EH (cell line): ENCODE data around the gene C1QC.
"Not testable (repeated sequence)": the region's sequence is repeated elsewhere in the genome, so short reads cannot be mapped to it uniquely, and the experiment has no call there.

Experiments used
- DNase-seq: peaks from one replicate; pipeline ENCODE4 v3.0.0-alpha.2; 2015; ENCODE audit warnings: low read depth

C1QC gene

DNA sequence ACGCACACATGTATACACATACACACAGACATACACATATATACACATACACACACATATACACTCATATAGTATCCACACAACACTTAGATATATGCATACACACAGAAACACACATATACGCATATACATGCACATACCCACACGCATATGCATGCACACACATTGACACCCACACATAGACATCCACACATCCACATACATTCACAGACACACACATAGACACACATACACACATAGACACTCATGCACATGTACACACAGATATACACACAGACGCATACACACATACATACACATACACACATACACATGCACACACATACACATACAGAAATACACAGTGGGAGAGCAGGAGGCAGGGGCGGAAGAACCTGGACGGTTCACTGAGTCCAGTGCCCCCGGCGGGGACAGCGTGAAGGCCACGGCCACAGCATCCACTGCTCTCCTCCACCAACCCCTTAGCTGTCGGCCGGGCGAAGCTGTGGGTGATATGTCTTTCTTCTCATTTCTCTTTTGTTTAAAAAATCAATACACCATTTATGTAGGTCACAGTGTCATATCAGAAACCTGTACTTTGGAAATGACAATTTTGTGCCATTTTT, 6.8 kb downstream of the C1QC start:
- no peak for DNase-seq

DNA sequence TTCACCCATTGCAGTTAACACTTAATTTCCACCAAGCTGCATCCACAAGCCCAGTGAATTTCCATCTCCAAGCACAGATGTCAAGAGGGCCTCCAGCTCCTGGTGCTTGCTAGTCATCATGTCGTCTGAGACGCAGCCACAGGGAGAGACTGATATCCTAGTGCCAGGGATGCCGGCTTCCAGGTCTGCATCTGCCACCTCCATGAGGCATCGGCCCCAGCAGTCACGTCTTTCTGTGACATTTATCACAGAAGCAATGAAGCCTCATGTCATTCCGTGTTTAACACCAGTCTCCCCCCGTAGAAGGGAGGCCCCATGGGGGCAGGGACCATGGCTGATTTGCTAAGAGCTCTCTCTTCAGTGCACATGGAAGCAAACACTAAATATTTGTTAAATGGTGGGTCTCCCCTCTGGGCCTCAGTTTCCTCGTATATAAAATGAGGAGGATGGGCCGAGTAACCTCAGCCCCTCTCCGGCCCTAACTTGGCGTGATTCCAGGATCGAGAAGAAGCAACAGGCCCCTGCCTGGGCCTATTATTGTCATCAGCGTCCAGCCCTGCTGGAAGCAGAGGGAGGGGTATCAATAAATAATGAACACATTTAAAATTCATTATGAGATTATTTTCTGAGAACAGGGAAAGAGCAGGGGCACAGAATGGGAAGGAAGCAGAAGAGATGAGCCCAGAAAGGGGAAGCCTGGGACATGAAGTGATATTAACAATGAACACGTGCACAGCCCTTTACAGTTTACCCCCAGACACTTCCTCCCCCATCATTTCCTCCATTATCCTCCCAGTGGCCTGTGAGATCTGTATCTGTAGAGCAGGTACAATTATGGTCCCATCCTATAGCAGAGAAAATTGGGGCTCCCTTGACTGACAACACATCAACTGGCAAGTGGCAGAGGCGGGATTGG, 8.8 kb downstream of the C1QC start:
- DNase-seq, result no peak

DNA sequence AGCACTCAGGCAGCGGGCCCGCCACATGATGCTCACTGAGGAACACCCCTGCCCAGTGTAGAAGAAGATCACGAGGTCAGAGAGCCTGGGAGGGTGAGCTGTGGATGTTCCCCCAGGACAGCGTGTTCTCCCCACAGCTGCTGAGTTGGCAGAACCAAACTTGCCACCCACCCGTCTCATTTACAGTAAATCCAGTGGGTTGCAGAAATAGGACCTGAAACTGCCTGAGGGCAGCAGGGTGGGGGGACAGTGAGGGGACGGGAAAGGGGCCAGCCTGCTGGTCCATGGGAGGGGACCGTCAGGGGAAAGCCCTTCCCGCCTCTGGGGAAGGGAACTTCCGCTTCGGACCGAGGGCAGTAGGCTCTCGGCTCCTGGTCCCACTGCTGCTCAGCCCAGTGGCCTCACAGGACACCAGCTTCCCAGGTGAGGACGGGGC, 9.5 kb downstream of the C1QC start, which contains the start of gene C1QB:
Gene C1QB (plus strand): TSS at position 356 of the 436 bp plus-strand sequence. CDS start 6,227 bp downstream, outside the sequence.
- DNase-seq, result no peak

DNA sequence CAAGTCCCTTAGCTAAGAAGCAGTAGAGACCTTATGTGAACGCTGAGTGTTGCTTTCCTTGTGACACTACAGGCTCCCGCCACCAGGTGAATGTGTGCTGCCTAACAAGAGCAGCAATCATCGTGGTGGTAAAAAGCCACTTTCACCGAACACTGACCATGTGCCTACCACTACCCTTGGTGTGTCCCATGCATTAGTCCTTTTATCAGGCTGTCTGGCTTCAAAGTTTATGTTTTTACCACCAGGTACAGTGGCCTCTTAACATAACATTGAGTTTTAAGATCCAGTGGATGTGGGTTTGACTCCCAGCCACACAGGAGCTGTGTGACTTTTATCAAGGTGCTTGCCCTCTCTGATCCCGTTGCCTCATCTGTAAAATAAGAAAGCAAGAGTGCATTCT, 11.3 kb downstream of the C1QC start:
- no peak for DNase-seq

DNA sequence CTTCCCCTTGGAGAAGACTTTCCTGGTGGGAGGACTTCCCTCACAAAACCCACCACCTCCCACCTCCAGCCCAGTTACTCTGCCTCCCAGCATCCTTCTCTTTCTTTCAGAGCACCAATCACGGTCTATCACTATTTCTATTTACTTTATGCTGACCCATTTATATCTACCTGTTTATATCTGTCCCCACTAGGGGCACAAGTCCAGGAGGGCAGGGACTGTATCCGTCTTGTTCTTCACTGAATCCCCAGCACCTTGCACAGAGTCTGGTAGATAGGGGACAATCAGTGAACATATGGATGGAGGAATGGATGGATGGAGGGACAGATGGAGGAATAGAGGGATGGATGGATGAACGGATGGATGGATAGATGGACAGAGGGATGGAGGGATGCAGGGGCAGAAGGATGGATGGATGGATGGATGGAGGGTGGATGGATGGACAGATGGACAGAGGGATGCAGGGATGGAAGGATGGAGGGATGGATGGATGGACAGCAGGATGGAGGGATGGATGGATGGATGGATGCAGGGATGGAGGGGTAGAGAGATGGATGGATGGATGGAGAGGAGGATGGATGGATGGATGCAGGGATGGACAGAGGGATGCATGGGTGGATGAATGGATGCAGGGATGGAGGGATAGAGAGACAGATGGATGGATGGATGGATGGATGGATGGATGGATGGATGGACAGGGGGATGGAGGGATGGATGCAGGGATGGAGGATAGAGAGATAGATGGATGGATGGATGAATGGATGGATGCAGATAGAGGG, 15.1 kb downstream of the C1QC start:
- no peak for DNase-seq

DNA sequence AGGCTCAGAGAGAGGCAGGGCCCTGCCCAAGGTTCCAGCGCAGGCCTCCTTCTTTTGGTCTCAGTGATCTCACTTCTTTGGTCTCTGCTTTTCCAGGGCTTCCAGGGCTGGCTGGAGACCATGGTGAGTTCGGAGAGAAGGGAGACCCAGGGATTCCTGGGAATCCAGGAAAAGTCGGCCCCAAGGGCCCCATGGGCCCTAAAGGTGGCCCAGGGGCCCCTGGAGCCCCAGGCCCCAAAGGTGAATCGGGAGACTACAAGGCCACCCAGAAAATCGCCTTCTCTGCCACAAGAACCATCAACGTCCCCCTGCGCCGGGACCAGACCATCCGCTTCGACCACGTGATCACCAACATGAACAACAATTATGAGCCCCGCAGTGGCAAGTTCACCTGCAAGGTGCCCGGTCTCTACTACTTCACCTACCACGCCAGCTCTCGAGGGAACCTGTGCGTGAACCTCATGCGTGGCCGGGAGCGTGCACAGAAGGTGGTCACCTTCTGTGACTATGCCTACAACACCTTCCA, 17.3 kb downstream of the C1QC start:
- no peak for DNase-seq

DNA sequence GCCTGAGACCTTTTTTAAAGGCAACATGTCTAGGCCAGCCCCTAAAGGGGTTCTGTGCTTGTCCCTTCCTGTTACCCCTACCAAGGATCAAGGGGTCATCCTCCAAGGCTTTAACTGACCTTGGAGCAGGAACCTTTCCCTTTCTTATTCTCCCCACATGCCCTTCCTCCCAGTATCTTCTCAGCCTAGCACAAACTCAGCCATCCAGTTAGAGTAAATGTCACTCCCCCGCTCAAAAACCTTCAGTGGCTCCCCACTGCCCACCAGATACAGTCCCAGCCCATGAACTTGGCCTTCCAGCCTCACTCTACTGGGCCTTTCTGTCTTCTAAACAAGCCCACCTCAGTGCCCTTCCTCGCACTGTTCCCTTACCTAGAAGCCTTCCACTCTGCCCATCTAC, 18.4 kb downstream of the C1QC start:
- no peak for DNase-seq

DNA sequence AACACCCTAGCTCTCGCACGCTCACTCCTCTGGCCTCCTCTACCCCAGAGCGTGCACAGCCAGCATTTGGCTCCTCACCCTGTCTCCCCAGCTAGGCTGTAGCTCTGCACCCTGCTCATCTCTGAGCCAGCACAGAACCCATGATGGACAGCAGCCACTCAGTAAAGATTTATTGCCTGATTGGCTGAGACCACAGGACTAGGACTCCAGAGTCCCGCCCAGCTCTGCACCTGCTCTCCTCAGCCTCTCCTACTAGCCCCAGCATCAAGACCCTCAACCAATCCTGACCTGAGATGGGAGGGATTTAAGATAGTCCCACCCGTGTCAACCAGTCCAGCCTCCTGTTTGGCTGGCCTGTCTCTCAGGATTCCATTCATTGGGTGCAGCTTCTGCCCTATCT, 18.9 kb downstream of the C1QC start:
- DNase-seq, result peak; percentile 23

DNA sequence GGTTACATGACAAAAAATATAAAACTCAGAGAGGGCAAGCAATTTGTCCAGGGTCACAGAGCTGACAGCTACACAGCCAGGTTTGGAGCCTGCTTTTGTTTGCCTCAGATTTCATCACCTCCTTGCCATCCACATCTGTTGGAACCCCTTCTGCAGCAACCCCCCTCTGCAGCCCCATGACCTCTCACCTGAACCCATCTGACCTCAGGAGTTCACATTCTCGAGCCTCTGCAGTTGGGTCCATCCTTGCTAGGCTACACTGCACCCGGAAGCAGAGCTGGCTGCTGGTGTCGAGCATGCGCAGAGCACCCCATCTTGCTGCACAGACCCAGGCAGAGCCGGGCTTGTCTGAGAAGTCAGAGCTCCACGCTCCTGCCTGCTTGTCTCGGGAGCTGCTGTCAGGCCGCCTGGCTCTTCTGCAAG, 19.6 kb downstream of the C1QC start:
- no peak for DNase-seq

DNA sequence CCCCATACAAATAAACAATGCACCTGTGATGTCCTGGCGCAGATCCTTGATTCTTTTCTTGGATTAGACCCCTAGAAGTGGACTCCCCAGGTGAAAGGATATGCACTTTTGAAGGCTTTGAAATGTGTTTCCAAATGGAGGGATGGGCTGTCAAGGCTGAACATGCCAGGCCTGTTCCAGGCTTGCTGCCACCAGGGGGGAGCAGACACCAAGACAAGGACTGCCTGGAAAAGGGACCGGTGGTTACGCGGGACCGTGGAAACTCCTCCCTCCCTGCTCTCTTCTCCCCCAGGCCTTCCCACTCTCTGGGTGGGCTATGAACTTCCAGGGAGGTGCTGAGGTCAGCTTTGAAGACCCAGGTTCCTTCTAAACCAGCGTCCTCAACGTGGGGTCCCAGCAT, 22.3 kb downstream of the C1QC start:
- peak; percentile 42 for DNase-seq

DNA sequence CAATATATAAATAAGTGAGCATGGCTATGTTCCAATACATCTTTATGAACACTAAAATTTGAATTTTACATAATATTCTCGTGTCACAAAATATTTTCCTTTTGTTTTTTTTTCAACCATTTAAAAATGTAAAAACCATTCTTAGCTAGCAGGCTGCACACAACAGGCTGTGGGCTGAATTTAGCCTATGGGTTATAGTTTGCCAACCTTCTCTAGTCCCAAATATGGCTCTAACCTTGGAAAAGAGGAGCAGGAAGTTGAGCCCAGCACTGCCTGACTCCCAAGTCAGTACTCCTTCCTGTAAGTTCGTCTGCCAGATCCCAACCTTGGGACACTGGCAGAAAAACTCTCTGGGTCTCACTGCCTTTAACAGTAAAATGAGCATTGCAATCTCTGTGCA, 23.0 kb downstream of the C1QC start:
- DNase-seq, result no peak

DNA sequence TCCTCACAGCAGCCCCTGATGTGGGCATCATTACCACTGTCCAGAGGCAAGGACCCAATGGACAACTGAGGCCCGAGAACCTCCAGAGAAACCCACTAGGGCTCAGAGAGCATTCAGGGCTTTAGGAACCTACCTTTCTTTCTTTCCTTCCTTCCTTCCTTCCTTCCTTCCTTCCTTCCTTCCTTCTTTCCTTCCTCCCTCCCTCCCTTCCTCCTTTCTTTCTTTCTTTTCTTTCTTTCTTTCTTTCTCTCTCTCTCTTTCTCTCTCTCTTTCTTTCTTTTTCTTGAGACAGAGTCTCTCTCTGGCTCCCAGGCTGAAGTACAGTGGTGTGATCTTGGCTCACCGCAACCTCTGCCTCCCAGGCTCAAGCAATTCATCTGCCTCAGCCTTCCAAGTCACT, 25.4 kb downstream of the C1QC start:
- not testable (repeated sequence) for DNase-seq

DNA sequence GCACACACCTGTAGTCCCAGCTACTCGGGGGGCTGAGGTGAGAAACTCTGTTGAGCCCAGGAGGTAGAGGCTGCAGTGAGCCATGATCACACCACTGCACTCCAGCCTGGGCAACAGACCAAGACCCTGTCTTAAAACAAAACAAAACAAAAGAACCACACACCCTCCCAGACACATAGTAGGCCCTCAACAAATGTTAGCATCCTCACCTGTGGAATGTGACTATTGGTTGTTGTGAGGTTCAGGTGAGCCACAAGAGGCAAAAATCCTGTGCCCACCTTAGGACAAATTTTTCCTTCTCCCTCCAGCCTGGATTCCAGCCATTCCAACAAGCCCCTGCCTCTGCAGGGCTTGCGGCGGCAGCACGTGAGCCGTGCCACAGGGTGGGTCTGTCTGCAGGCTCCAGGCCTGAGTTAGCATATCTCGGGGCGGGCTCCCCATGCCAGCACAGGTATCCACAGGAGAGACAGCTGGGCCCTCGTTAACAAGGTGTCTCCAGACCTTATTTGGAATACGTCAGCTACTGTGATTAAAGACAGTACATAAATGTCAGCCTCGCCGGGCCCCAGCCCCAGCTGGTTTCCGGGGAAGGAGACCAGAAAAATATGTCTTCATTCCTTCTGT, 27.0 kb downstream of the C1QC start:
- no peak for DNase-seq

DNA sequence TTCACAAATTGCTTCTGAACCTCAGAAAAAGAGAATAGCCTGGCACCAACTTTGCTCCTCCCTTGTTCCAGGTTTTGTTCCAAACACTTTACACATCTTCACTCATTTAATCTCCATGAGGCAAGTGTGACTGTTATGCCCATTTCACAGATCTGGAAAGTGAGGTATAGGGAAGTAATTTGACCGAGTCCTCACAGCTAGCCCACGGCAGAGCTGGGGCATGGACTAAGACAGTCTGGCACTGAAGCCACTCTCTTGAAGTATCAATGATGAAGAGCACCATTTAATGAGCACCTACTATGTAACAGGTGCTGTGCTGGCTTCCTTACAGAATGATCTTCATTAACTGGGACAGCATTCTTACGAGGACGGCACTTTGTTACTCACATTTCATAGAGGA, 28.6 kb downstream of the C1QC start:
- DNase-seq, result no peak

DNA sequence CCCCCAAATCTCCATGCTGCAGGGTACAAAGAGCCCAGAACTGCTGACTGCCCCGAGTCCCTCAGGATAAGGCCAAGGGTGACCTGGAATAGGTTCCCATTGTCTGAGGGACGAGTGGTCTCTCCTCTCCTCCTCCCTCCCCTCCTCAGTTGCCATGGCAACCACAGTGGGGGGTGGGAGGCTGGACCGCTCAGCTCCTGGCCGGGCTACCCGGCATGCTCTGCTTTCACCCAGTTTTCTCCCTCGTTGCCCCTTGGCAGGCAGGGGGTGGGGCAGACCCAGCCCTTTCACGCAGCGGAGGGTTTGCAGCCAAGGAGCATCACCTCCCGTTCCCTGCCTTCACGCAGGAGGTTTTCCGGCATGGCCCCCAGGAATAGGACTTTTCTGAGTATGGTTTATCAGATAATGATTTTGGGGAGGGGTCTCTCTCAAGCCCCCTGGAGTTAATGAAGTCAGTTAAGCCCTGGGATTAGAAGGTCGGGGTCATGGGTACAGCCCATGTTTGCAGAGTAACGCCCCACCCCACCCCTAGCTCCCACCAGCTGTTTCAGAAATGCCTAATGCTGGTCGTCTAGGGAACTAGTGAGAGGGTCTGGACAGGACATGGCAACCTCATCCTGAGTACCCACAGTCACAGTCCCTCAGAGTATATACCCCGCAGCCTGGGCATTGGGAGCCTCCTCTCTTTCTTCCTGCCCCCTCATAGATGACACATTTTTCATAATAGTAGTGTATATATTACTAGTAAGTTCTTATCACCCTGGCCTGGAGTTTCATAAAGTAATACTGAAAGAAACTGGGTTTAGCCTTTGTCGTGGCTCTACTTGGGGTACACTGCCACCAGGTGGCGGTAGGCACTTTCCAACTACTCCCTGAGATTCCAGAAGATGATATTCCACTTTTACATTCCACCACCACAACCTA, 30.3 kb downstream of the C1QC start:
- DNase-seq, result peak; percentile 64

DNA sequence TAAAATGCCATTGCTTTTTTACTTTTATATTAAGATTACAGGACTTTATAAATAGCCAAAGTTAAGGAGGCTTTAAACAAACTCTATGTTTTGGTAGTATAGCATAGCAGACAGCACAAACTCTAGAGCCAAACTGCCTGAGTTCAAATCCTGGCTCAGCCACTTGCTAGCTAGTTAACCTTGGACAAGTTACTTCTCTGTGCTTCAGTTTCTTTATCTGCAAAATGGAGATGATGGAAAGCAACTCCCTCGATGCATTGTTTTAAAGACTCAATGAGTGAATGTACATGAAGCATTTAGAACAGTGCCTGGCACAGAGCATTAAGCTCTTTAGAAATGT, 30.9 kb downstream of the C1QC start:
- DNase-seq, result no peak

DNA sequence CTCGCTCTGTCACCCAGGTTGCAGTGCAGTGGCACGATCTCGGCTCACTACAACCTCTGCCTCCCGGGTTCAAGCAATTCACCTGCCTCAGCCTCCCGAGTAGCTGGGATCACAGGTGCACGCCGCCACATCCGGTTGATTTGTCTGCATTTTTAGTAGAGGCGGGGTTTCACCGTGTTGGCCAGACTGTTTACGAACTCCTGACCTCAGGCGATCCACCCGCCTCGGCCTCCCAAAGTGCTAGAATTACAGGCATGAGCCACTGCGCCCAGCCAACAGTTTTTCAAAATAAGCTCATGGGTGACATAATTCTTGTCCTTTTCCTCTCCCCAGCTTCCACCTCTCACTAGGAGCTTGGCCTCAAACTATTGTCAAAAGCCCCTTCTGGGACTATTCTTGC, 32.7 kb downstream of the C1QC start:
- DNase-seq, result not testable (repeated sequence)

DNA sequence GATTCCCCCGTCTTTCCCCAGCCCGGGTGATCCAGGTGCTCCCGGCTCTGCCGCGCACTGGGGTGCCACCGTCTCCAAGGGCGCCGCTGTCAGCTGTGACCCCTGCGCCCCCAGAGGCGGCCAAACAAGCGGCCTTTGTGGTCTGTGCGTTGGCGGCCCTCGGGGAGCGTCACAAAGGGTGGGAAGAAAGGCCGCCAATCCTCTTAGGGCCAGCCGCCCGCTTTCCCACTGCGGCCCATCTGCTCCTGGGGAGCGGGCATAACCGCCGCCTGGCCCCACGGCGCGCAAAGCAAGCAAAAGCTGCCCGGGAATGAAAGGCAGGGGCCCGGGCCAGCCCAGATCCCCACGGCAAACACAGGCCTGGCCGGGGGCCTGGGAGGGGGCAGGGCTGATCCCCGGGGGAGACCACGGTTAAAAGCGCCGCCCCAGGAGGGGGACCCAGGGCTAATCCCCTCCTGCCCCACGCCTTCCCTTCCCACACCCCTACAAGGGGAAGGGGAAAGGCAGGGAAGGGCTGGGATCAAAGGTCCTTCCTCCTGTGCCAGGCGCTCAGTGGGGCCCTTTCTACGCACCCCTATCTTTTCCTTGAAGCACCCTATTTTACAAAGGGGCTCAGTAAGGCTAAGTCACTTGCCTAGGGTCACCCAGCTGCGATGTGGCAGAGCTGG, 33.6 kb downstream of the C1QC start:
- DNase-seq, result no peak

DNA sequence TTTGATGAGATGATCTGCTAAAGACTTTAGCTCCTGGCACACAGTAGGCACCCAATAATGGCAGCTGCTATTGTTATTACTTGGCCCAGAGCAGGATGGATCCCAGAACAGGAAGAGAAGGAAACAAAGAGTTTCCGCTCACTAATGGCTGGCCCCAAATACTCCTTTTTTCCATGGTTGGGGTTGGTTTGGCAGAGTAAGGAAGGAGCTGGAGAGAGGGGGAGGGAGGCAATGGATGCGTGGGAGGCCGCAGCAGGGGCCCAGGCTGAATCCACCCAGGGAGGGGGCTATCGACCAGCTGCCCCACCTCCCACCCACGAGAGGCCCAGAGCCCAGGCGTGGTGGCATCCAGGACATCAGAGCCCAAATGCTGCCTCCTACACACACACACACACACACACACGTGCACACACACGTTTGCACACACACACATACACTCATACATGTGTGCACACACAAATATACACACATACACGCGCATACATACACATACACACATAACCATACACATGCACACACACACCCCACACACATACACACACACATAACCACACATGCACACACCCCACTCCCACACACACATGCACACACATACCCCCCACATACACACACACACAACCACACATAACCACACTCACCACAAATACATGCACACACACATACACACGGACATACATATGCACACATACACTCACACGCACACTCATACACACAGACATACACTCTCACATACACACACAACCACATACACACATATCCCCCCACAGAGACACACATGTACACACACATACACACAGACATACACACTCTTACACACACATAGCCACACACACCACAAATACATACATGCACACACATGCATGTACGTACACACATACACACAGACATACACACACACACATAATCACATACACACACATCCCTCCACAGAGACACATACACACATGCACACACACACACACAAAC, 34.8 kb downstream of the C1QC start:
- no peak for DNase-seq
